B cell (primary cell): ENCODE measurements around the gene PLEKHM1.

ENCODE experiments used
- CTCF ChIP-seq: fragments of 200-600 bp; IDR thresholded peaks from one replicate; pipeline ENCODE4 v1.8.0; 2022; ENCODE audit warnings: antibody characterized with exemption, mild to moderate bottlenecking
- EZH2 ChIP-seq: IDR thresholded peaks from 2 replicates; pipeline ENCODE4 v1.6.1; 2012; ENCODE audit warnings: borderline replicate concordance, low read depth, mild to moderate bottlenecking, moderate library complexity, low read length; ENCODE audit not compliant: insufficient read depth, poor library complexity, severe bottlenecking

- TF ChIP-seq CTCF (no peak), EZH2 (no peak)
Measured at GRCh38 chr17:45398800-45399199, 91.7 kb downstream of the PLEKHM1 start.
